Measurements from ENCODE around the gene ECT2.

GRCh38 chr3:172776049-172776717, 25.7 kb downstream of the ECT2 start:
- TF ChIP-seq CTCF (conservative IDR thresholded peaks at IDR 0.05) (no peak), EZH2 (IDR thresholded peaks at IDR 0.05; ENCODE audit: low read depth) (no peak)
